NCI-H524 (cell line): Measurements from ENCODE around the gene FA2H.

Source experiments
- DNase-seq, 2 experiments: peaks; one replicate each; lab custom pipeline; 2025; lab: John Stamatoyannopoulos, UW

FA2H gene

DNA sequence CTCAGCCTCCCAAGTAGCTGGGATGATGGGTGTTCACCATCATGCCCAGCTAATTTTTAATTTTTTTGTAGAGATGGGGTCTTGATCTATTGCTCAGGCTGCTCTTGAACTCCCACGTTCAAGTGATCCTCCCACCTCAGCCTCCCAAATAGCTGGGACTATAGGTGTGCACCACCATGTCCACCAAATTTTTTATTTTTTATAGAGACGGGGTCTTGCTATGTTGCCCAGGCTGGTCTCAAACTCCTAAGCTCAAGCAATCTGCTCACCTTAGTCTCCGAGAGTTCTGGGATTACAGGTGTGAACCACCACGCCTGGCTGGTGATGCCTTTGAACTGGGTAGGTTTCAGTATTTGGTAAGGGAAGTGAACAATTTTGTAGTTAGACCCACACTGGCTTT, 30.1 kb downstream of the FA2H start:
- no peak for DNase-seq

- no peak for DNase-seq
These were observed 30.8 kb downstream of the FA2H start for GRCh38 chr16:74743668-74744299.

DNA sequence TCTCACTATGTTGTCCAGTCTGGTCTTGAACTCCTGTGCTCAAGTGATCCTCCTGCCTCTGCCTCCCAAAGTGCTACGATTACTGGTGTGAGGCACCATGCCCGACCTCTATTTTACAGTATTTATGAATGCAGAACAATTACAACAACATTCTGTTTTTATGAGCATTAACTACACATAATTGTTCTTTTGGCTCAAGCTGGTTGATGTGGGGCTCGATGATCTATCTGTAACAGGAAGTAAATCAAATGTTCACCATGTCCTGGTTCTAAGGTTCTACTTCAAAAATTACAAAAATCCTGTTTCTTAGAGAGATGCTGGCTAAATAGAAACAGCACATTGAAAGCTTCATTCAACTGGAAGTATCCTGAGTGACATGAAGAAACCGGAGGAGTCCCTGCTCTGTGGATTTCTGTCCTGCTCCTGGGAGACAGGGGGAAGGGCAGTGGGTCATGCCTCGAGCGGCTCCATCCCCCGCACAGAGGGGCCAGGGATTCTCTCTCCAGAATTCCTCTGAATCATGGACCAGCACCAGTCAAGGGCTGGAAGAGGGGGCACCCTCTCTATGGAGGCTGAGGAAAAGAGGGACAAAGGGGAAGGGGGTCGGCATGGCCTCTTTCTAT, 31.5 kb downstream of the FA2H start:
- DNase-seq: no peak

DNA sequence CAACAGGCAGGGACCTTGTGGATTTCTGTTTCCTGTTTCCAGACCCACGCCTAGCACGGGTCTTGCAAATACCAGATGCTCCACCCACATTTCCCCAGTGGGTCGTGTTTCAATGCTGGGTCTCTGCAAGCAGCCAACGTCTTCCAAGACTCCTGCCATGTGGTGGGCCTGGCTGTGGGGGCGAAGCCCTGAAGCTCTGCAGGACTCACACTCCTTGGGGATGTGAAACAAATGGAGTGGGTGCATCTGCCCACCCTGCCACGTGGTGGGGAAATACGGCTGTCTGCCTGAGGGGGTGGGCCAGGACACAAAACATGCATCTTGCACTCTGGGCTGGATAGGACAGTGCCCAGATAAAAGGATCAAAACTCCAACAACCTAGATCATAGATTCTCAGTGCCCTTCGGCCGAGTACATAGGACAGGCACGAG, 32.6 kb downstream of the FA2H start:
- peak in 1 of 2 experiments; percentile 34 for DNase-seq

- DNase-seq: no peak
These were observed 33.8 kb downstream of the FA2H start for GRCh38 chr16:74740795-74741304.

DNA sequence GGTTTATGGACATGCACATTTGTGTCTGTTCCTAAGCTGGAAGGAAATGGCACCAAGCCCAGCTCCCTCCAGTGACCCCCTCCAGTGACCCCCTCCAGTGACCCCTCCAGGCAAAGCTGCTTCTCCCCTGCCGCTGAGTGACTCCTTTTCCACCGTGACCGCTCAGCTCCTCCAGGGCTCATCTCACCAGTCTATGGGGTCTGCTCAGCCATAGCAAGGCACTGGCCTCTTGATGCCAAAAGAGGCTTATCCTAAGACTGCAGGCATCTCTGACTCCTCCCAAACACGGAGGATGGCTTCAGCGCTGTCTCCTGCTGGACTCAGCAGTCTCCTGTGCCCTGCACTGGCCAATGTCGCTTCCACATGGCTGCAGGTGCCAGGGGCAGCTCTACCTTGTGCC, 35.3 kb downstream of the FA2H start:
- DNase-seq: no peak

GRCh38 chr16:74738816-74739215, 35.8 kb downstream of the FA2H start:
- DNase-seq: no peak

DNA sequence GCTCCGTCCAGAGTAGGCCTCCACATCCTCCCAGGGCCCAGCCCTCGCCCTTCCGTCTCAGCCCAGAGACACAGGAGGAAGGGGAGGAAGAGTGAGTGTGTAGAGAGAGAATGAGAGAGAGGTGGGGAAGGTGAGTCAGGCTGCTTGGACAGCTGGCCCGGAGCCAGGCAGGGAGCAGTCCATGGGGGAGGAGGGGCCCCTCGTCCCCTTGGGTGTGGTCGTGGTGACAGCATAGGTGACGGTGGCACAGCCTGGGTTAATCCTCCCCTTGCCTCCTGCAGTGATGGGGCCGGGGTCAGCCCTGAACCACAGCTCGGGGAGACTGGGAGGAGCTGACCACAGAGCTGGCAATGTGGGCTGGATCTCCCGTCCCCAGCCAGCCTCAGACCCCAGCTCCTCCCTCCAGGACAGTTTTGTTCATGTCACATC, 36.5 kb downstream of the FA2H start:
- no peak for DNase-seq

DNA sequence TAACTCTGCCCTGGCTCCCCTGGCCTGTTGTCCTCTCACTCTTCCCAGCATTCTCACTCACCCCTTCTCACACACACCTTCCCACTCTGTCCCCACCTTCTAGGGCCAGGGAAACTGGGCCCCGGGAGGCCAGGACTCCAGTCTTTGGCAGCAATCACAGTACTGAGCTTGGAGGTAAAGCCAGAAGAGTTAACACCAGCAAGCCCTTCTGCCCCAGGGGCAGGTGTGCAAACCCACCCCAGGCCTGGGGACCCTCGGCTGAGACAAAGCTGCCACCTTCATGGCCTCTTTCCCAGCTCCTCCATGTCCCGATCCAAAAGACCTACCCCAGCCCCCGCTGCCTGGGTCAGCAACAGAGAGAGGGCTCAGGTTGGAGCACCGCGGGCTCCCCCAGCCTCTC, 37.1 kb downstream of the FA2H start:
- no peak for DNase-seq

DNA sequence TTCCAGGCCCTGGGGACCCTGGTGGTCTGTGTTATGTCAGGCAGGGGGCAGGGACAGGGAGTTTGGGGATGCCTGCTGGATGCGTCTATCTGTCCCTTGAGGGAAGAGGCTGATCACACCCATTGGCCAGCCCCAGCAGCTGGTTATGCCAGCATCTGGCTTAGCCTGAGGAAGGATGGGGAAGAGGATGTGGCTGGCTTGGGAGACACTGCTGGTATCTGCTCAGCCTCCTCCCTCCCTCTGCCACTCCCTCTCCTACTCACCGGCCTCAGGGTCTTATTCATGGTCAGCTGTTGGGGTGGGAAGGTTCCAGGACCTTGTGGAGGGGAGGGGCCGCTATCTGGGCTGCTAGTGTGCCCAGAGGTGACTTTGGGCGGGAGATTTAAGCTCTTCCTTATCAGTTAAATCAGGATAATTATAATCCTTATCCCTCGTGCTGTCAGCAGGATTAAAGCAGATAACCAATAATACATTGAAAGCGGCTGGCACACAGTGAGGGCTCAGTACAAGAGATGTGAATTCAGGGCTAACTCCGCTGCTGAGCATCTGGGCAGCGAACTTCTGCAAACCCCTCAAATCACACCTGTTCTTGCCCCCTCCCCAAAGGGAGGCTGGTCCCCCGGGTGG, 38.0 kb downstream of the FA2H start:
- DNase-seq: peak; percentile 38 to 80

- no peak for DNase-seq
These were observed 39.1 kb downstream of the FA2H start for GRCh38 chr16:74735554-74735953.

DNA sequence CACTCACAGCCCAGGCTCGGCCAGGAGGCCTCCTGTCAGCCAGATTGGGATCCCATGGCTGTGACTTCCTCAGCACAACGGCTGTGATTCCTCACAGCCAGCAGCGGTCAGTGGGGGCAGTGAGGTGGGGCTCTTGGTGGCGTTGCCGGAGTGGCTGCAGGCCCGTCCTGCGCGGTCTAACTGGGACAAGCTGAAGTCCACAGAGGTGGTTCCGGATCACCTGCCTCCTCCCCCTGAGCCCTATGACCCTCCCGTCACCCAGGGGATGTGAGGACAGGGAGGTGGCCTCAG, 39.5 kb downstream of the FA2H start:
- DNase-seq: no peak

- DNase-seq: no peak
These were observed 40.1 kb downstream of the FA2H start for GRCh38 chr16:74734361-74735161.

- no peak for DNase-seq
These were observed 41.8 kb downstream of the FA2H start for GRCh38 chr16:74732707-74733350.

- no peak for DNase-seq
These were observed 42.7 kb downstream of the FA2H start for GRCh38 chr16:74731853-74732477.

DNA sequence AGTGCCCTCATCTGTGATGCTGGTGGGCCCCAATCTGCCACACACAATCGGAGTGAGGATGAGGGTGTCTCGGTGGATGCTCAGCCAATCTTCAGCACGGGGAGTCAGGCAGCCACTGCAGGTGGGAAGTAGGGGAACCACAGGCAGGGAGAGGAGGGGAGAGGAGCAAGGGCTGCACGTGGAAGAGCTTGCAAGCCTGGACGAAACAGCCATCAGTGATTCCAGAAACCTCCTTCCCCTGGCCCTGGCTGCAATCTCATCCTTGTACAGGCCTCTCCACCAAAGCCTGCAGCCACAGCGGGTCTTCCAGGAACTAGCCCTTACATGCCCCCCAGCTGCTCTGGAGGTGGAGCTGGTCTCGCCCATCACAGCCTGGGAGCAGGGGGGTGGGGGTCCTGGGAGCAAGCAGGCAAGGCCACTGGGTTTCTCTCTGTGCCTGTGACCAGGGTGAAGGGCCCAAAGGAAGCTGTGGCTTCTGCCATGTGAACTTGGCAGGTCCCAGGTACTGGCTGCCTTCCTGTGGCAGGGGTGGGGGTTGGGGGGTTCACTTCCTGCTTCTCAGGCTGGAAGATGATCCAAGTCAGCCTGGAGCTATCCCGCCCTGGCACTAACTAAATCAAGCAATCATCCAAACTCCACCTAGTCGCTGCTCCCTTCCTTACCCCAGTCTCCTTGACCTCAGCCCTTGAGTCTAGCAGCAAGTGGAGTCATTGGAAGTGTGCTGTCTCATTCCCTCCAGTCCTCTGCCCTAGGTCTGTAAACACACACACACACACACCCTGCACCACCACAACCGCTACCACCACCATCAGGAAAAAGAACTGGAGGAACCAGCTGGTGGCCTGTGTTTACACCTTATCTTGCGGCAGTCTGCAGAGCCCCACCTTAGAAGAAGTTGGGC, 44.6 kb downstream of the FA2H start:
- no peak for DNase-seq

GRCh38 chr16:74727903-74728302, 46.7 kb downstream of the FA2H start:
- DNase-seq: no peak

DNA sequence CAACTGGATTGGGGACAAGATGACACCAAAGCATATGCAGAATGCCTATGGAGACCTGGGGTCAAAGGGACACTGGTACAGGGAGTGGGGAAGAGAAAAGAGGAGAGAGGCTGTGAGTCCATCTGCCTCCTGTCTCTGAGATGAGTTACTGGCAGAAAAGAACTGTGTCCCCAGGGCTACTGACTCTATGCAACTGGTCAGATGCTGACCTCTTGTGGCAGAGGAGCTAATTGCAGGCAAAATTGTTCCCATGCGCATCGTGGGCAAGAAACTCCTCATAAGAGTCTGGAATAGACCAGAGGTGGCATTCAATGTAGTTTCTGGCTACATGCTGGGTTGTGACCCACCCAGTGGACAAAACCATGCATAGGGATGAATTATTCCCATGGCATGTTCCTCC, 47.9 kb downstream of the FA2H start:
- DNase-seq: no peak

- no peak for DNase-seq
These were observed 48.8 kb downstream of the FA2H start for GRCh38 chr16:74725651-74726455.
